ENCODE results near the gene ZSWIM9. TPM values are rescaled to one million over a fixed set of nuclear protein-coding genes. Genes with fewer than 3 reads are reported as not detected.

Gene ZSWIM9
- polyA plus RNA-seq, 6 donors from 2014 or later, result 0.06 to 1.6 (median 0.69) TPM; not detected in 1

GRCh38 chr19:48182434-48182833 lies 12.0 kb downstream of the ZSWIM9 start:
- Mint-ChIP-seq H3K27me3 (no peaks in the 10 kb centered on the region), H3K9me3 (peaks cover 0 to 13% (median 7%) of the 10 kb centered on the region in 7 donors), H3K36me3 (peaks cover 7 to 9% of the 10 kb centered on the region in 2 donors), H3K4me1 (peaks cover 9 to 23% (median 11%) of the 10 kb centered on the region in 3 donors), H3K4me3 (no peak overlapping the region), H3K27ac (no peak overlapping the region)
- ATAC-seq (ENCODE audit: low read depth in 2 of 2) (no peak), DNase-seq (no peak)

GRCh38 chr19:48183356-48183755 lies 12.9 kb downstream of the ZSWIM9 start:
- H3K4me1 Mint-ChIP-seq, result peaks cover 9 to 23% (median 11%) of the 10 kb centered on the region in 3 donors
- DNase-seq (no peak), ATAC-seq (ENCODE audit: low read depth in 2 of 2) (no peak)
- H3K9me3 Mint-ChIP-seq, result peaks cover 0 to 13% (median 7%) of the 10 kb centered on the region in 7 donors
- H3K27ac Mint-ChIP-seq, result no peak overlapping the region
- no peak overlapping the region for H3K4me3 Mint-ChIP-seq
- peaks cover 7 to 9% of the 10 kb centered on the region in 2 donors for H3K36me3 Mint-ChIP-seq
- H3K27me3 Mint-ChIP-seq, result no peaks in the 10 kb centered on the region

GRCh38 chr19:48186015-48186414 lies 15.5 kb downstream of the ZSWIM9 start:
- DNase-seq (no peak), ATAC-seq (ENCODE audit: low read depth in 2 of 2) (peak in 1 of 2 donors; percentile 42)
- Mint-ChIP-seq H3K4me3 (peak overlapping the region in 7 of 8 donors; percentile 16 to 86 (median 66)), H3K9me3 (peaks cover 0 to 11% (median 7%) of the 10 kb centered on the region in 7 donors), H3K27me3 (no peaks in the 10 kb centered on the region), H3K4me1 (peaks cover 9 to 23% (median 14%) of the 10 kb centered on the region in 3 donors), H3K27ac (peak overlapping the region in 5 of 6 donors; percentile 27 to 89 (median 72)), H3K36me3 (peaks cover 6 to 9% of the 10 kb centered on the region in 2 donors)

GRCh38 chr19:48186541-48186991 lies 16.1 kb downstream of the ZSWIM9 start:
- H3K27ac Mint-ChIP-seq, result peak overlapping the region in 5 of 6 donors; percentile 27 to 89 (median 72)
- peaks cover 9 to 23% (median 14%) of the 10 kb centered on the region in 3 donors for H3K4me1 Mint-ChIP-seq
- no peaks in the 10 kb centered on the region for H3K27me3 Mint-ChIP-seq
- ATAC-seq (ENCODE audit: low read depth in 2 of 2) (peak; percentile 31 to 66), DNase-seq (peak; percentile 17)
- H3K36me3 Mint-ChIP-seq, result peaks cover under 1 to 3% of the 10 kb centered on the region in 2 donors
- peak overlapping the region in 7 of 8 donors; percentile 49 to 86 (median 66) for H3K4me3 Mint-ChIP-seq
- H3K9me3 Mint-ChIP-seq, result peaks cover 0 to 6% (median 2%) of the 10 kb centered on the region in 7 donors

GRCh38 chr19:48190288-48190884 lies 19.9 kb downstream of the ZSWIM9 start:
- DNase-seq (peak; percentile 16), ATAC-seq (ENCODE audit: low read depth in 2 of 2) (peak; percentile 73 to 78)
- peaks cover 11 to 20% (median 14%) of the 10 kb centered on the region in 3 donors for H3K4me1 Mint-ChIP-seq
- no peaks in the 10 kb centered on the region for H3K36me3 Mint-ChIP-seq
- no peaks in the 10 kb centered on the region for H3K27me3 Mint-ChIP-seq
- no peaks in the 10 kb centered on the region for H3K9me3 Mint-ChIP-seq
- no peak overlapping the region for H3K27ac Mint-ChIP-seq
- no peak overlapping the region for H3K4me3 Mint-ChIP-seq

DNA sequence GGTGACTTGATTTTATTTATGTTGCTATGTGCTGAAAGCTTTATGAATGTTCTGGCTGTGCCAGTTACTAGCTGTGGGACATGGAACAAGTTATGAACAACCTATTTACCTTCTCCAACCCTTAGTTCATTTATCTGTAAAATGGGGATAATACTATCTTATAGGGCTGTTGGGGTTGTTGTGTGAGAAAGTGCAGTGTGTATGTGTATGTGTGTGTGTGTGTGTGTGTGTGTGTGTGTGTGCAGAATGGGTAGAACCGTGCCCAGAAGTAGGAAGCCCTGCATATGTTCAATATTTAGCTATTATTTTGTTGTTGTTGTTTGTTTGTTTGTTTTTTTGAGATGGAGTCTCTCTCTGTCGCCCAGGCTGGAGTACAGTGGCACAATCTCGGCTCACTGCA lies 20.4 kb downstream of the ZSWIM9 start:
- ATAC-seq (ENCODE audit: low read depth in 2 of 2) (no peak), DNase-seq (no peak)
- Mint-ChIP-seq H3K4me3 (no peak overlapping the region), H3K27me3 (no peaks in the 10 kb centered on the region), H3K4me1 (peaks cover 15 to 19% (median 16%) of the 10 kb centered on the region in 3 donors), H3K9me3 (no peaks in the 10 kb centered on the region), H3K36me3 (no peaks in the 10 kb centered on the region), H3K27ac (no peak overlapping the region)

GRCh38 chr19:48192750-48193149 lies 22.3 kb downstream of the ZSWIM9 start:
- H3K36me3 Mint-ChIP-seq, result no peaks in the 10 kb centered on the region
- H3K4me1 Mint-ChIP-seq, result peaks cover 7 to 13% (median 12%) of the 10 kb centered on the region in 3 donors
- H3K4me3 Mint-ChIP-seq, result no peak overlapping the region
- ATAC-seq (ENCODE audit: low read depth in 2 of 2) (no peak), DNase-seq (no peak)
- no peaks in the 10 kb centered on the region for H3K27me3 Mint-ChIP-seq
- H3K9me3 Mint-ChIP-seq, result no peaks in the 10 kb centered on the region
- H3K27ac Mint-ChIP-seq, result no peak overlapping the region

GRCh38 chr19:48194041-48194843 lies 23.8 kb downstream of the ZSWIM9 start:
- no peaks in the 10 kb centered on the region for H3K36me3 Mint-ChIP-seq
- H3K27ac Mint-ChIP-seq, result peak overlapping the region in 1 of 6 donors; percentile 59
- H3K4me1 Mint-ChIP-seq, result peaks cover 7 to 13% (median 12%) of the 10 kb centered on the region in 3 donors
- no peak for ATAC-seq (ENCODE audit: low read depth in 2 of 2)
- no peak overlapping the region for H3K4me3 Mint-ChIP-seq
- H3K27me3 Mint-ChIP-seq, result no peaks in the 10 kb centered on the region
- DNase-seq, result no peak
- H3K9me3 Mint-ChIP-seq, result no peaks in the 10 kb centered on the region

- Mint-ChIP-seq H3K27ac (peak overlapping the region in 2 of 6 donors; percentile 56 to 87), H3K9me3 (no peaks in the 10 kb centered on the region), H3K36me3 (no peaks in the 10 kb centered on the region), H3K27me3 (no peaks in the 10 kb centered on the region), H3K4me3 (no peak overlapping the region), H3K4me1 (peaks cover 7 to 13% (median 12%) of the 10 kb centered on the region in 3 donors)
- ATAC-seq (ENCODE audit: low read depth in 2 of 2) (no peak), DNase-seq (no peak)
Observed at GRCh38 chr19:48194844-48195830, 24.7 kb downstream of the ZSWIM9 start.

DNA sequence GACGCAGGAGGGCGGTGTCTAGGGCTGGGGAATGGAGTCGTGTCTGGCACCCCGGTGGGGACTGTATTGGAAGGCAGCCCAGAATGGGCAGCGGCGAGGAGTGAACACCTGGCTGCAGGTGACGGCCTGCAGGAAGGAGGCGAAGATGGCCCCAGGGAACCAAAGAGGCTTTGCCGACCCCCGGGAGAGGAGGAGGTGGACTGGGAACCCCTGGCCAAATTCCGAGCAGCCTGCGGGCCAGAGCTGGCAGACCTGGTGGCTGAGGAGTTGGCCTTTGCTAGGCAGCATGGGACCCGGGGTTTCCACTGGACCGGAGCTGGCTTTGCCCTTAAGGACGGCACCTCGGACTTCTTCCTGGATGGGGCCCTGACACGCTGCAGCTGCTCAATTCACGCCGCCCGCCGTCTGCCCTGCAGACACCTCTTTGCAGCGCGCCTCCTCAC lies 25.9 kb downstream of the ZSWIM9 start:
- Mint-ChIP-seq H3K27ac (peak overlapping the region in 2 of 6 donors; percentile 64 to 88), H3K27me3 (no peaks in the 10 kb centered on the region), H3K4me3 (no peak overlapping the region), H3K4me1 (peaks cover 7 to 13% (median 9%) of the 10 kb centered on the region in 3 donors), H3K9me3 (no peaks in the 10 kb centered on the region), H3K36me3 (no peaks in the 10 kb centered on the region)
- ATAC-seq (ENCODE audit: low read depth in 2 of 2) (no peak), DNase-seq (no peak)

DNA sequence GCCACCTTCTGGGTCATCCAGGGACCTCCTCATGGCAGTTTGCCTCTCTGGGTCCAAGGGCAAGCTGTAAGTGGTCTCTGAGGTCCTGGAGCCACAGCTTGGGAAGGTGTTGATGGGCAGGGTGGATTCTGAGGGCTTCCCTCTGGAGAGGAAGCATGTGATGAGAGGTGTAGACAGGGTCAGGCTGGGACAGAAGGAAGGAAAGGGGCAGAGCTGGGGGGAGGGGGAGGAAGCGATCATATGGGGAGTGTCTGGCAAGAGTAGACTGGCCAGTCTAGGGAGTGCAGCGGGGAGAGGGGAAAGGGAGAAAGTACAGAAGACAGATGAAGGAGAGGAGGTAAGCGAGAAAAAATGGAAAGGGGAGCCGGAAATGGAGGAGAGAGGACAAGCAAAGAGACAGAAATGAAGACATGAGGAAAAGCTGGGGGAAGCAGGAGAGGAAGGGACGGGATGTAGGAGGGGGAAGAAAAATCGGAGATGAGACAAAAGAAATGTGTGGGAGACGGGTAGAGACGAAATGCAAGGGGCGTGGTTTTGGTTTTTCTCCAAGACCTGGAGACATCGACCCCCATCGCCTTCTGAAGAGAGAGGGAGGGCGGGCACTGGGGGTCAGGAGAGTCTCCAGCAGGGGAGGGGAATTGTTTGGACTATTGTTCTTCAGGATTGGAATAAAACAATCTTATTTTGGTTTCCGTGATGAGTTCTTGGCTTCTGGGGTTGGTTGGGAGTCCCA lies 26.6 kb downstream of the ZSWIM9 start:
- H3K36me3 Mint-ChIP-seq, result no peaks in the 10 kb centered on the region
- H3K4me3 Mint-ChIP-seq, result no peak overlapping the region

DNA sequence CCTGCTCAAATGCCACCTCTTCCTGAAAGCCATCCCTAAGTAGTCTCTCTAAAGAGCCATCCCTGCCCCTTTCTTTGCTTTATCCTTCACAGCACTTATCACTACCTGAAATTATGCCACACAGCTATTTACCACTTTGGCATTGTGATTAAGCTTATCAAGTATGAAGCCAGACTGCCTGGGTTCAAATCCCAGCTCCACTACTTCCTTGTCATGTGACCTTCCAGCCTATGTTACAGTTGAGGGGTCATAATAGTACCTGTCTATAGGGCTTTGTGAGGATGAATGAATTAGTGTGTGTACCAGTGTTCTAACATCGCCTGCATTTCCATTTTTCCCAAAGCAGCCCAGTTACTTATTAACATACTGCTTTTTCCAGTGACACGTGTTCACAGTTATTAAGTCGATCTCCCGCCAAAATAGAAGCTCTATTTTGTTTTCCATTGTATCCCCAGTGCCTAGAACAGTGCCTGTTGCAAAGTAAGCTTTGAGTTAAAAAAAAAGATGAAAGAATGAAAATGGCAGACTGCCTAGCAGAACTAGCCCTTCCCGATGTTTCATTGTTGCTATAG lies 32.8 kb downstream of the ZSWIM9 start:
- H3K27ac Mint-ChIP-seq, result no peak overlapping the region

More for the DNA sequence above, 26.6 kb downstream of the ZSWIM9 start:
- Mint-ChIP-seq H3K27me3 (no peaks in the 10 kb centered on the region), H3K4me1 (peaks cover 7 to 17% (median 9%) of the 10 kb centered on the region in 3 donors), H3K9me3 (no peaks in the 10 kb centered on the region), H3K27ac (peak overlapping the region in 1 of 6 donors; percentile 52)
- DNase-seq, result no peak
- ATAC-seq (ENCODE audit: low read depth in 2 of 2), result no peak

More for the DNA sequence above, 32.8 kb downstream of the ZSWIM9 start:
- Mint-ChIP-seq H3K4me1 (peaks cover 4 to 14% (median 13%) of the 10 kb centered on the region in 3 donors), H3K4me3 (peak overlapping the region in 2 of 8 donors; percentile 22 to 79), H3K9me3 (peaks cover 0 to 3% (median 0%) of the 10 kb centered on the region in 7 donors), H3K36me3 (peaks cover 0 to 7% of the 10 kb centered on the region in 2 donors), H3K27me3 (no peaks in the 10 kb centered on the region)
- peak; percentile 2 for DNase-seq
- ATAC-seq (ENCODE audit: low read depth in 2 of 2), result no peak

All from naive B cell (primary cell).